PC-3 (cell line): ENCODE data around the gene TEX2.

Experiments used
- CTCF ChIP-seq: fragments of 300-600 bp; sonication (generic); conservative IDR thresholded peaks from 2 replicates; pipeline ENCODE4 v1.5.1; 2017; ENCODE audit warnings: antibody characterized with exemption, low read depth, mild to moderate bottlenecking, low read length
- EZH2phosphoT487 ChIP-seq: fragments of 300-600 bp; sonication (generic); IDR thresholded peaks from 2 replicates; pipeline ENCODE4 v1.6.1; 2018; ENCODE audit warnings: mild to moderate bottlenecking, antibody characterized with exemption, low read length, borderline replicate concordance

GRCh38 chr17:64126918-64127317 is 136.1 kb downstream of the TEX2 start:
- TF ChIP-seq CTCF (no peak), EZH2phosphoT487 (no peak)
